ENCODE measurements around the gene PPM1F. TPM values are rescaled to one million over a fixed set of nuclear protein-coding genes. Genes with fewer than 3 reads are reported as not detected.

PPM1F gene
- total and polyA plus RNA-seq, 10 of the 15 experiments (the other 5 are each of a cell fraction or from before 2014, with no cell fraction given): 0.55 to 26.3 (median 9.7) TPM

DNA sequence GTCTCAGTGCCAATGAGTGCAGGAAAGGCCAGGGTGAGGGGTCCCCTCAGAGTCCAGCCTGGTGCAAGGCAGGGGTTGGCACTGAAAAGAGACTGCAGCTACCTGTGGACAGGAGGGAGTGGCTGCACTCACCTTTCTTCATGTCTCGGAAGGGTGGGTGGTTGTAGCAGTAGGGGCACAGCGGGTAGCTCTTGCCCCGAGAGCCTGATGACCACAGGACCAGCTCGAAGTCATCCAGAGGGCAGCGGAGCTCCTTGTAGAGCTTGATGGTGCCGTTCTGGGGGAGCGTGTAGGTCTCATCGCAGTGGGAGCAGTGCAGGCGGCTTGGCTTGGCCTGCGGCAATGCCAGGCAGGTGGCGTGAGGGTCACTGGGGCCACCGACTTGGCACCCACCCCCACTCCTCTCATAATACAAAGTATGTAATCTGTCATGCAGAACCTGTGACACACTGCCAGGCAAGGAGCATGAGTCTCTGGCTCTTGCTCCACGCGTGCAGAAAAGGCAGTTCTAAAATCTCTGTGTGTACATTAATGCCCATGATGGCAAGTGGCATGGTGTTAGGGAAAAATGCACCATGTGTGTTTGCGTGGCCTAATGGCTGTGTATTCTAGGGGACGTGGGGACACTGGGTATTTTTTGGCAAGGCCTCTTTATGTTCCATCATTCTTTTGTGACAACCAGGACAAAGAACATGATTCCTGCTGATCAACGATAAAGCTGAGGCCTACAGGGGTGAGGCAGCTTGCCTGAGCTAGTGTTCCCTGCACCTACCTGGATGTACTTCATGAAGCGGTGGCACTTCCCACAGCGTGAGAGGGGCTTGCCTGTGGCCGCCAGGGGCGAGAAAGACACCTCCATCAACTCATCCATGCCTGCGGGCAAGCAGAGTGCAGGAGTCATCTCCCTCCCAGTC lies 6.0 kb upstream of the PPM1F start:
- in situ Hi-C loops (cut with MboI) (no loop called here), intact Hi-C loops (cut with micrococcal nuclease; ENCODE audit: unreplicated experiment) (no loop called here)
- no peak for DNase-seq (ENCODE audit: low read depth, low spot score)
- H3K27me3 ChIP-seq (replicated peaks in 1 of 2; ENCODE audit: control insufficient read depth in 2 of 2, insufficient read depth in 2 of 2, low read length in 1 of 2): no peaks in the 10 kb centered on the region
- H4K20me1 ChIP-seq (ENCODE audit: control insufficient read depth, insufficient read depth): no peaks in the 10 kb centered on the region
- TF ChIP-seq FOS (IDR thresholded peaks at IDR 0.05; ENCODE audit: borderline replicate concordance, extremely low read depth, insufficient read length): no peak
- TF ChIP-seq HDAC2 (IDR thresholded peaks at IDR 0.05): no peak
- no peak for TF ChIP-seq NRF1 (conservative IDR thresholded peaks at IDR 0.05; ENCODE audit: low read depth, low read length)
- no peak for TF ChIP-seq JUNB (IDR thresholded peaks at IDR 0.05)
- TF ChIP-seq POLR2A (IDR thresholded peaks at IDR 0.05; ENCODE audit: low read depth, low read length): peak; percentile 39
- H3K36me3 ChIP-seq (ENCODE audit: control insufficient read depth in 2 of 2, insufficient read depth in 2 of 2, low read length in 1 of 2): peaks cover 4 to 5% of the 10 kb centered on the region in 2 experiments; a peak in 3 of 4 replicates
- ATAC-seq: no peak
- CTCF ChIA-PET: no interaction called here
- RAD21 ChIA-PET (ENCODE audit: unreplicated experiment): no interaction called here
- BruUV-seq (replicated peaks): TSS peak; percentile 47
- no peaks in the 10 kb centered on the region for H3K9me3 ChIP-seq (replicated peaks; ENCODE audit: control insufficient read depth, insufficient read depth, low read length)
- no peaks in the 10 kb centered on the region for H3K4me1 ChIP-seq (ENCODE audit: control insufficient read depth, insufficient read depth, low read length)
- POLR2A ChIA-PET: no interaction called here
- FAIRE-seq: no peak
- WGBS (ENCODE audit: insufficient coverage, insufficient replicate concordance, low lambda C conversion rate, missing lambda C conversion rate): 99% methylated on average over 22 of the region's 22 CpGs
- no peaks in the 10 kb centered on the region for H3K79me2 ChIP-seq (ENCODE audit: control insufficient read depth, insufficient read depth, low read length)
- H3K27ac ChIP-seq (ENCODE audit: control insufficient read depth, insufficient read depth): no peak overlapping the region
- no peak overlapping the region for H3K4me2 ChIP-seq (ENCODE audit: control insufficient read depth, insufficient read depth)
- no peak overlapping the region for H2AFZ ChIP-seq (ENCODE audit: control insufficient read depth, low read depth, low read length)
- SMC1A ChIA-PET (ENCODE audit: uncharacterized antibody, unreplicated experiment): no interaction called here
- no peak overlapping the region for H3K9ac ChIP-seq (ENCODE audit: control insufficient read depth, insufficient read depth, low read length)
- no peak overlapping the region for H3K4me3 ChIP-seq

- DNase-seq (ENCODE audit: low read depth, low spot score): no peak
- Histone ChIP-seq H3K27ac (ENCODE audit: control insufficient read depth, insufficient read depth) (no peak overlapping the region), H3K9ac (ENCODE audit: control insufficient read depth, insufficient read depth, low read length) (peak overlapping the region; percentile 53)
Observed at GRCh38 chr22:21951931-21952465, 650 bp downstream of the PPM1F start.

More at GRCh38 chr22:21951931-21952465, 650 bp downstream of the PPM1F start:
- peak; percentile 75 for ATAC-seq
- no peaks in the 10 kb centered on the region for H4K20me1 ChIP-seq (ENCODE audit: control insufficient read depth, insufficient read depth)
- ChIA-PET RAD21 (ENCODE audit: unreplicated experiment) (interaction anchor here (0.7 to 2.4 kb wide), 8 partner anchors 14 to 992 kb away, joined by 3 to 17 read pairs (median 3); no protein-coding TSS in a partner anchor), SMC1A (ENCODE audit: uncharacterized antibody, unreplicated experiment) (interaction anchor here (1.0 to 3.6 kb wide), 5 partner anchors 14 to 305 kb away, joined by 4 to 14 read pairs (median 6); no protein-coding TSS in a partner anchor), CTCF (interaction anchor here (0.6 to 7.2 kb wide), 12 partner anchors 12 to 1003 kb away, joined by 3 to 82 read pairs (median 4); partner anchors contain the start of gene PPIL2), POLR2A (interaction anchor here (0.7 kb wide), 1 partner anchor 769 kb away, joined by 7 read pairs; no protein-coding TSS in a partner anchor)
- no peaks in the 10 kb centered on the region; the same call in 1 of the 2 replicates for H3K4me1 ChIP-seq (ENCODE audit: control insufficient read depth, insufficient read depth, low read length)
- intact Hi-C loops (cut with micrococcal nuclease; ENCODE audit: unreplicated experiment) (loop anchor here (2.0 to 5.0 kb wide), 2 partner anchors 13 to 150 kb away; no protein-coding TSS in a partner anchor), in situ Hi-C loops (cut with MboI) (no loop called here)
- H3K36me3 ChIP-seq (ENCODE audit: control insufficient read depth in 2 of 2, insufficient read depth in 2 of 2, low read length in 1 of 2): no peaks in the 10 kb centered on the region
- H3K79me2 ChIP-seq (ENCODE audit: control insufficient read depth, insufficient read depth, low read length): no peaks in the 10 kb centered on the region
- no peak for FAIRE-seq
- peak overlapping the region; percentile 16 for H2AFZ ChIP-seq (ENCODE audit: control insufficient read depth, low read depth, low read length)
- WGBS (ENCODE audit: insufficient coverage, insufficient replicate concordance, low lambda C conversion rate, missing lambda C conversion rate): 37% methylated on average over 29 of the region's 29 CpGs
- no TSS peak for BruUV-seq (replicated peaks)
- H3K4me3 ChIP-seq: peak overlapping the region; percentile 81
- peak overlapping the region; percentile 95 for H3K4me2 ChIP-seq (ENCODE audit: control insufficient read depth, insufficient read depth)
- H3K27me3 ChIP-seq (replicated peaks in 1 of 2; ENCODE audit: control insufficient read depth in 2 of 2, insufficient read depth in 2 of 2, low read length in 1 of 2): no peaks in the 10 kb centered on the region
- TF ChIP-seq JUND (IDR thresholded peaks at IDR 0.05; ENCODE audit: low read depth, low read length) (no peak), IKZF1 (conservative IDR thresholded peaks at IDR 0.05) (no peak), NFYA (IDR thresholded peaks at IDR 0.05; ENCODE audit: borderline replicate concordance, low read depth, low read length) (no peak), SP1 (IDR thresholded peaks at IDR 0.05; ENCODE audit: low read depth, low read length) (no peak), PAX8 (IDR thresholded peaks at IDR 0.05) (no peak), POLR2AphosphoS2 (IDR thresholded peaks at IDR 0.05; ENCODE audit: low read depth, low read length) (no peak), BACH1 (IDR thresholded peaks at IDR 0.05; ENCODE audit: borderline replicate concordance) (no peak), STAT1 (conservative IDR thresholded peaks at IDR 0.05) (no peak), ZNF384 (IDR thresholded peaks at IDR 0.05; ENCODE audit: borderline replicate concordance, low read depth, low read length) (no peak), SREBF1 (IDR thresholded peaks at IDR 0.05; ENCODE audit: low read length) (no peak), ZBED1 (IDR thresholded peaks at IDR 0.05; ENCODE audit: borderline replicate concordance) (no peak), STAT3 (IDR thresholded peaks at IDR 0.05; ENCODE audit: low read depth, low read length) (no peak), ESRRA (IDR thresholded peaks at IDR 0.05; ENCODE audit: low read length) (no peak), ZNF217 (IDR thresholded peaks at IDR 0.05) (no peak), HDAC2 (IDR thresholded peaks at IDR 0.05) (no peak), DPF2 (IDR thresholded peaks at IDR 0.05) (no peak)
- no peaks in the 10 kb centered on the region for H3K9me3 ChIP-seq (replicated peaks; ENCODE audit: control insufficient read depth, insufficient read depth, low read length)

Data from GM12878 (cell line).